Measurements from ENCODE around the gene MLH3. TPM values are rescaled to one million over a fixed set of nuclear protein-coding genes. Genes with fewer than 3 reads are reported as not detected.
A peak's percentile ranks its signal among the peaks of the same experiment; 100 is the strongest.
"Not testable (repeated sequence)": the region's sequence is repeated elsewhere in the genome, so short reads cannot be mapped to it uniquely, and the experiment has no call there.

MLH3 gene
- total RNA-seq, 1 experiment from 2014 or later: 9.3 TPM

- H3K4me3 ChIP-seq: no peak overlapping the region
- peaks cover 7% of the 10 kb centered on the region; the same call in 1 of the 2 replicates for H3K36me3 ChIP-seq
- no peak for DNase-seq
These were observed 26.5 kb upstream of the MLH3 start for GRCh38 chr14:75077794-75078193.

GRCh38 chr14:75070383-75070782, 19.1 kb upstream of the MLH3 start:
- Histone ChIP-seq H3K27me3 (no peaks in the 10 kb centered on the region), H3K9me3 (replicated peaks) (no peaks in the 10 kb centered on the region), H3K4me3 (no peak overlapping the region), H3K36me3 (no peaks in the 10 kb centered on the region), H3K27ac (no peak overlapping the region), H3K4me1 (no peaks in the 10 kb centered on the region)
- DNase-seq: no peak

More at GRCh38 chr14:75077794-75078193, 26.5 kb upstream of the MLH3 start:
- H3K27ac ChIP-seq: no peak overlapping the region
- no peaks in the 10 kb centered on the region for H3K27me3 ChIP-seq
- H3K9me3 ChIP-seq (replicated peaks): no peaks in the 10 kb centered on the region
- peaks cover 2% of the 10 kb centered on the region; the same call in 1 of the 2 replicates for H3K4me1 ChIP-seq

GRCh38 chr14:75069811-75070145, 18.5 kb upstream of the MLH3 start:
- H3K27ac ChIP-seq: no peak overlapping the region
- H3K27me3 ChIP-seq: no peaks in the 10 kb centered on the region
- no peaks in the 10 kb centered on the region for H3K36me3 ChIP-seq
- no peak for DNase-seq
- no peaks in the 10 kb centered on the region for H3K4me1 ChIP-seq
- H3K9me3 ChIP-seq (replicated peaks): no peaks in the 10 kb centered on the region
- H3K4me3 ChIP-seq: no peak overlapping the region

- Histone ChIP-seq H3K9me3 (replicated peaks) (no peaks in the 10 kb centered on the region), H3K4me1 (peaks cover 1% of the 10 kb centered on the region; the same call in 1 of the 2 replicates), H3K4me3 (no peak within 1 kb of the TSS), H3K27ac (no peak within 1 kb of the TSS), H3K27me3 (no peaks in the 10 kb centered on the region), H3K36me3 (no peaks in the 10 kb centered on the region)
- DNase-seq: no peak
These were observed 18.0 kb upstream of the MLH3 start, which contains the start of gene ZC2HC1C for GRCh38 chr14:75069121-75069810. Gene ZC2HC1C (plus strand): TSS chr14:75069641. CDS start chr14:75070574, 933 bp downstream.

- no peaks in the 10 kb centered on the region for H3K9me3 ChIP-seq (replicated peaks)
- H3K27ac ChIP-seq: no peak overlapping the region
- H3K4me1 ChIP-seq: peaks cover 3% of the 10 kb centered on the region; the same call in 1 of the 2 replicates
- no peaks in the 10 kb centered on the region for H3K36me3 ChIP-seq
- no peaks in the 10 kb centered on the region for H3K27me3 ChIP-seq
- no peak overlapping the region for H3K4me3 ChIP-seq
- DNase-seq: no peak
These were observed 17.2 kb upstream of the MLH3 start for GRCh38 chr14:75068294-75069120.

GRCh38 chr14:75067765-75068164, 16.5 kb upstream of the MLH3 start:
- H3K36me3 ChIP-seq; DNase-seq; H3K4me3 ChIP-seq; H3K27me3 ChIP-seq; H3K9me3 ChIP-seq (replicated peaks); H3K4me1 ChIP-seq; H3K27ac ChIP-seq: not testable (repeated sequence)

GRCh38 chr14:75067212-75067611, 15.9 kb upstream of the MLH3 start:
- no peaks in the 10 kb centered on the region for H3K9me3 ChIP-seq (replicated peaks)
- peaks cover 5% of the 10 kb centered on the region for H3K4me1 ChIP-seq
- H3K4me3 ChIP-seq: no peak overlapping the region
- H3K36me3 ChIP-seq: no peaks in the 10 kb centered on the region
- DNase-seq: no peak
- H3K27me3 ChIP-seq: no peaks in the 10 kb centered on the region
- H3K27ac ChIP-seq: no peak overlapping the region

- H3K27ac ChIP-seq: no peak overlapping the region
- peaks cover 5% of the 10 kb centered on the region for H3K4me1 ChIP-seq
- H3K36me3 ChIP-seq: no peaks in the 10 kb centered on the region
- DNase-seq: no peak
- H3K9me3 ChIP-seq (replicated peaks): no peaks in the 10 kb centered on the region
- H3K27me3 ChIP-seq: no peaks in the 10 kb centered on the region
- H3K4me3 ChIP-seq: no peak overlapping the region
These were observed 15.4 kb upstream of the MLH3 start for GRCh38 chr14:75066691-75067090.

- DNase-seq: no peak
- Histone ChIP-seq H3K4me3 (peak overlapping the region; percentile 70), H3K4me1 (peaks cover 5% of the 10 kb centered on the region), H3K27me3 (no peaks in the 10 kb centered on the region), H3K9me3 (replicated peaks) (no peaks in the 10 kb centered on the region), H3K27ac (peak overlapping the region; percentile 84), H3K36me3 (peaks cover 16% of the 10 kb centered on the region)
These were observed 12.9 kb upstream of the MLH3 start for GRCh38 chr14:75064205-75064567.

GRCh38 chr14:75063491-75064204, 12.4 kb upstream of the MLH3 start, which contains the start of gene ACYP1:
Gene ACYP1 (minus strand): TSS chr14:75064024. CDS start chr14:75063553, 471 bp downstream.
- H3K36me3 ChIP-seq: peaks cover 16% of the 10 kb centered on the region
- no peaks in the 10 kb centered on the region for H3K9me3 ChIP-seq (replicated peaks)
- H3K27ac ChIP-seq: peak within 1 kb of the TSS; percentile 84
- peak within 1 kb of the TSS; percentile 70 for H3K4me3 ChIP-seq
- H3K27me3 ChIP-seq: no peaks in the 10 kb centered on the region
- H3K4me1 ChIP-seq: peaks cover 5% of the 10 kb centered on the region
- DNase-seq: peak; percentile 94 to 96

- peaks cover 5% of the 10 kb centered on the region for H3K4me1 ChIP-seq
- H3K27ac ChIP-seq: peak overlapping the region; percentile 84
- peaks cover 16% of the 10 kb centered on the region for H3K36me3 ChIP-seq
- no peaks in the 10 kb centered on the region for H3K9me3 ChIP-seq (replicated peaks)
- H3K4me3 ChIP-seq: peak overlapping the region; percentile 70
- peak in 1 of 2 experiments; percentile 20 for DNase-seq
- H3K27me3 ChIP-seq: no peaks in the 10 kb centered on the region
These were observed 11.7 kb upstream of the MLH3 start for GRCh38 chr14:75063013-75063412.

- no peak overlapping the region for H3K27ac ChIP-seq
- no peak overlapping the region for H3K4me3 ChIP-seq
- no peaks in the 10 kb centered on the region; the same call in 1 of the 2 replicates for H3K9me3 ChIP-seq (replicated peaks)
- H3K4me1 ChIP-seq: peaks cover 5% of the 10 kb centered on the region
- peaks cover 24% of the 10 kb centered on the region for H3K36me3 ChIP-seq
- DNase-seq: no peak
- no peaks in the 10 kb centered on the region for H3K27me3 ChIP-seq
These were observed 9.2 kb upstream of the MLH3 start for GRCh38 chr14:75060420-75060819.

GRCh38 chr14:75059642-75060041, 8.4 kb upstream of the MLH3 start:
- no peak for DNase-seq
- no peak overlapping the region for H3K27ac ChIP-seq
- no peaks in the 10 kb centered on the region; the same call in 1 of the 2 replicates for H3K9me3 ChIP-seq (replicated peaks)
- H3K4me1 ChIP-seq: peaks cover 5% of the 10 kb centered on the region
- no peak overlapping the region for H3K4me3 ChIP-seq
- peaks cover 27% of the 10 kb centered on the region for H3K36me3 ChIP-seq
- no peaks in the 10 kb centered on the region for H3K27me3 ChIP-seq

- peaks cover 27% of the 10 kb centered on the region for H3K36me3 ChIP-seq
- H3K4me3 ChIP-seq: no peak overlapping the region
- no peak for DNase-seq
- no peak overlapping the region for H3K27ac ChIP-seq
- H3K4me1 ChIP-seq: no peaks in the 10 kb centered on the region
- no peaks in the 10 kb centered on the region; the same call in 1 of the 2 replicates for H3K9me3 ChIP-seq (replicated peaks)
- H3K27me3 ChIP-seq: no peaks in the 10 kb centered on the region
These were observed 3.2 kb upstream of the MLH3 start for GRCh38 chr14:75054421-75054820.
